ENCODE measurements around the gene RIPK4.
"Not testable (repeated sequence)": the region's sequence is repeated elsewhere in the genome, so short reads cannot be mapped to it uniquely, and the experiment has no call there.

The RIPK4 gene

GRCh38 chr21:41703857-41704501 lies 62.9 kb downstream of the RIPK4 start:
- H3K4me3 ChIP-seq (ENCODE audit: low read length): no peak overlapping the region
- no peak for TF ChIP-seq CTCF (conservative IDR thresholded peaks at IDR 0.05; ENCODE audit: low read depth, low read length)
- no peak for DNase-seq (ENCODE audit: low read depth)

- no peak overlapping the region for H3K4me3 ChIP-seq (ENCODE audit: low read length)
- no peak for DNase-seq (ENCODE audit: low read depth)
- no peak for TF ChIP-seq CTCF (conservative IDR thresholded peaks at IDR 0.05; ENCODE audit: low read depth, low read length)
Measured at GRCh38 chr21:41701749-41702148, 65.1 kb downstream of the RIPK4 start.

GRCh38 chr21:41699311-41699710 lies 67.5 kb downstream of the RIPK4 start:
- no peak overlapping the region for H3K4me3 ChIP-seq (ENCODE audit: low read length)
- DNase-seq (ENCODE audit: low read depth): no peak
- no peak for TF ChIP-seq CTCF (conservative IDR thresholded peaks at IDR 0.05; ENCODE audit: low read depth, low read length)

- no peak for DNase-seq (ENCODE audit: low read depth)
- H3K4me3 ChIP-seq (ENCODE audit: low read length): no peak overlapping the region
- no peak for TF ChIP-seq CTCF (conservative IDR thresholded peaks at IDR 0.05; ENCODE audit: low read depth, low read length)
Measured at GRCh38 chr21:41698071-41698470, 68.8 kb downstream of the RIPK4 start.

GRCh38 chr21:41695513-41695912 lies 71.3 kb downstream of the RIPK4 start:
- no peak for DNase-seq (ENCODE audit: low read depth)
- no peak overlapping the region for H3K4me3 ChIP-seq (ENCODE audit: low read length)
- TF ChIP-seq CTCF (conservative IDR thresholded peaks at IDR 0.05; ENCODE audit: low read depth, low read length): no peak

- DNase-seq (ENCODE audit: low read depth); H3K4me3 ChIP-seq (ENCODE audit: low read length): not testable (repeated sequence)
Measured at GRCh38 chr21:41694042-41694441, 72.8 kb downstream of the RIPK4 start.

GRCh38 chr21:41692185-41692565 lies 74.7 kb downstream of the RIPK4 start:
- no peak for DNase-seq (ENCODE audit: low read depth)
- no peak overlapping the region for H3K4me3 ChIP-seq (ENCODE audit: low read length)
- TF ChIP-seq CTCF (conservative IDR thresholded peaks at IDR 0.05; ENCODE audit: low read depth, low read length): no peak
